K562 (cell line): ENCODE data around the gene DGKE. TPM values are rescaled to one million over a fixed set of nuclear protein-coding genes. Genes with fewer than 3 reads are reported as not detected.
A peak's percentile ranks its signal among the peaks of the same experiment; 100 is the strongest.

Experiments
- HNRNPLL ChIP-seq: fragments of 200-400 bp; formaldehyde crosslinking; IDR thresholded peaks from 2 replicates; pipeline ENCODE4 v1.6.1; 2017; ENCODE audit warnings: low read length, low read depth, mild to moderate bottlenecking; ENCODE audit not compliant: poor library complexity, severe bottlenecking
- NCOA6 ChIP-seq: fragments of 450-650 bp; IDR thresholded peaks from 2 replicates; pipeline ENCODE4 v1.6.1; 2017; ENCODE audit warnings: mild to moderate bottlenecking
- NONO ChIP-seq, 2 experiments: fragments of 200-400 bp in 1 of 2; fragments of 450-650 bp in 1 of 2; formaldehyde crosslinking in 1 of 2; IDR thresholded peaks; 2 replicates each; pipeline ENCODE4 v1.6.1; 2017; ENCODE audit warnings: low read depth in 2 of 2, mild to moderate bottlenecking in 2 of 2, moderate library complexity in 2 of 2, low read length in 1 of 2
- OTX1 ChIP-seq: fragments of 450-650 bp; formaldehyde crosslinking; IDR thresholded peaks from 2 replicates; pipeline ENCODE4 v1.4.0; 2022; ENCODE audit warnings: mild to moderate bottlenecking
- POLR2A ChIP-seq: fragments of 450-650 bp; conservative IDR thresholded peaks from 2 replicates; pipeline ENCODE4 v1.6.1; 2016
- PTTG1 ChIP-seq: fragments of 450-650 bp; IDR thresholded peaks from 2 replicates; pipeline ENCODE4 v1.6.1; 2016; ENCODE audit warnings: low read depth, mild to moderate bottlenecking, missing genetic modification characterization, missing compliant biosample characterization
- RBBP5 ChIP-seq: fragments of 200-600 bp; sonication (generic); IDR thresholded peaks from 2 replicates; pipeline ENCODE4 v1.6.1; 2012; ENCODE audit warnings: borderline replicate concordance, mild to moderate bottlenecking, low read length, control low read depth, inconsistent platforms; ENCODE audit not compliant: insufficient read depth, poor library complexity, severe bottlenecking
- RBM34 ChIP-seq: fragments of 200-400 bp; formaldehyde crosslinking; IDR thresholded peaks from 2 replicates; pipeline ENCODE4 v1.6.1; 2018; ENCODE audit warnings: low read length, borderline replicate concordance; ENCODE audit not compliant: insufficient read depth
- SIN3B ChIP-seq: fragments of 450-650 bp; IDR thresholded peaks from 2 replicates; pipeline ENCODE4 v1.6.1; 2017; ENCODE audit warnings: low read depth, mild to moderate bottlenecking, moderate library complexity
- SRSF7 ChIP-seq: fragments of 200-400 bp; formaldehyde crosslinking; optimal IDR thresholded peaks from 2 replicates; pipeline ENCODE3; 2017; ENCODE audit warnings: mild to moderate bottlenecking, low read depth, low read length
- SRSF9 ChIP-seq: fragments of 200-400 bp; formaldehyde crosslinking; IDR thresholded peaks from 2 replicates; pipeline ENCODE4 v1.6.1; 2017; ENCODE audit warnings: low read depth, low read length, borderline replicate concordance
- THAP12 ChIP-seq: fragments of 250-450 bp; sonication (Bioruptor Pico); IDR thresholded peaks from 2 replicates; pipeline ENCODE4 v1.9.0; 2021; ENCODE audit warnings: mild to moderate bottlenecking, inconsistent platforms
- ZBTB11 ChIP-seq, 3 experiments: fragments of 200-800 bp in 1 of 3; fragments of 250-450 bp in 1 of 3; fragments of 450-650 bp in 1 of 3; sonication (Bioruptor Pico) in 1 of 3; sonication (Bioruptor generic) in 1 of 3; formaldehyde crosslinking in 1 of 3; IDR thresholded peaks; 2 replicates each; pipeline versions ENCODE4 v1.6.1 to v1.8.0; 2016 to 2022; ENCODE audit warnings: mild to moderate bottlenecking in 2 of 3, missing genetic modification characterization in 2 of 3, missing compliant biosample characterization in 1 of 3, moderate library complexity in 1 of 3
- ZNF282 ChIP-seq: sonication (generic); formaldehyde crosslinking; IDR thresholded peaks from 2 replicates; pipeline ENCODE4 v1.8.1; 2023; ENCODE audit warnings: missing genetic modification reagents
- polyA plus RNA-seq, 8 experiments: library from polyadenylated mRNA; depleted of rRNA in 4 of 8; stranded (reverse) in 5 of 8; unstranded in 3 of 8; fragments of >200 nt; fragmentation: Nextera tagmentation in 2 of 8; fragmentation: Illumina TruSeq in 1 of 8; extraction: Ambion mirVana in 2 of 8; extraction: Trizol in 1 of 8; gene quantifications; 2 replicates each; pipeline versions ENCODE4 v1.2.1 to v1.2.3, GENCODE V29; 2011 to 2014; ENCODE audit warnings: inconsistent platforms in 1 of 8, missing spikeins in 1 of 8
- total RNA-seq, 7 experiments: library from RNA; depleted of rRNA in 6 of 7; stranded (reverse); fragments of >200 nt in 6 of 7; fragmentation: Illumina TruSeq in 2 of 7; extraction: Trizol in 2 of 7; gene quantifications; 2 replicates each; pipeline versions ENCODE4 v1.2.1 to v1.2.3, GENCODE V29; 2011 to 2021; ENCODE audit warnings: low replicate concordance in 1 of 7
- TF ChIP-seq, protein P1 (sequence below), 2 experiments: IDR thresholded peaks; 2 replicates each; pipeline ENCODE4 v1.6.1; 2011; ENCODE audit warnings: borderline replicate concordance in 1 of 2, control low read depth in 1 of 2, low read depth in 1 of 2, low read length in 1 of 2, mild to moderate bottlenecking in 1 of 2, mixed read lengths in 1 of 2, moderate library complexity in 1 of 2; ENCODE audit not compliant: insufficient read depth in 1 of 2, insufficient read length in 1 of 2, poor library complexity in 1 of 2, severe bottlenecking in 1 of 2; ENCODE audit errors: extremely low read depth in 1 of 2
- TF ChIP-seq, protein P2 (sequence below), 2 experiments: fragments of 200-800 bp in 1 of 2; sonication (Bioruptor generic) in 1 of 2; sonication (generic) in 1 of 2; formaldehyde crosslinking in 1 of 2; IDR thresholded peaks in 1 of 2; conservative IDR thresholded peaks in 1 of 2; 2 replicates each; pipeline versions ENCODE4 v1.5.0 to v1.6.1; 2016 to 2020; ENCODE audit warnings: missing compliant biosample characterization in 1 of 2, missing genetic modification characterization in 1 of 2, missing genetic modification reagents in 1 of 2

The DGKE gene
- total and polyA plus RNA-seq, 9 of the 15 experiments (the other 6 are each of a cell fraction or from before 2014, with no cell fraction given), result 1.3 to 9.9 (median 5.9) TPM

DNA sequence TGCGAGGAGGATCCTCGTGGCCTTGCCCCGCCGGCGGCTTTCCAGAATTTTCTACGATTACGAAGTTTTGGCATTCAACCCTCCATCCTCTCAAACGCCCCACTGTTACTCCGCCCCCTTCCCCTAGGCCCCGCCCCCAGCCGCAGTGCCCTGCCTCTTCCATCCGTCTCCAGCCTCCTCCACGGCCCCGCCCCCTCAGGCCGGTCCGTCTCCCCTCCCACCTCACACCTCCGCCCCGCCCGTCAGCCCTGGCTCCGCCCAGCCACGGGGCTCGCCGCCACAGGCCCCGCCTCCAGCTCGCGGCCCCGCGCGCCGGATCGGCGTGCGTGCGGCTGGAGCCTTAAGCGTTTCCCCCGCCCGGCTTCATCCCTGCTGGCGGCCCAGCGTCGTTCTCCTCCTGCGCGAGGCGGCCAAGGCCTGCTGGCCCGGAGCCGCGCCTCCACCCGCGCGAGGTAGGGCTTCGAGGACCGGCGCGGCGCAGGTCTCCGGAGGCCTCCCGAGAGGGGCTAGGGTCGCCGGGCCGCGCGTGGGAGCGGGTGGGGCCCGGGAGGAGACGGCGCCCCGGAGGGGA is at the start of gene DGKE, which contains the start of gene C17orf67 (continued):
- TF ChIP-seq THAP12 (CRISPR knock-in tag) (peak; percentile 74), RBM34 (no peak), OTX1 (CRISPR knock-in tag) (no peak), PTTG1 (tag) (no peak), SRSF7 (peak; percentile 84), ZBTB11 (CRISPR knock-in tag; IDR thresholded peaks at IDR 0.05) (no peak), ZNF282 (CRISPR knock-in tag) (0 out of 2 replicates have a peak, but pooled peaks have one; percentile 65), RBBP5 (peak; percentile 4), NCOA6 (peak; percentile 72; the same call in 1 of the 2 replicates), POLR2A (peak; percentile 71), SIN3B (peak; percentile 53; the same call in 1 of the 2 replicates), HNRNPLL (peak; percentile 12), NONO (IDR thresholded peaks at IDR 0.05; ENCODE audit: low read depth in 2 of 2, low read length in 1 of 2) (peak in 1 of 2 experiments; percentile 66; a peak in 2 of 4 replicates), SRSF9 (no peak)
- TF ChIP-seq, protein P1, sequence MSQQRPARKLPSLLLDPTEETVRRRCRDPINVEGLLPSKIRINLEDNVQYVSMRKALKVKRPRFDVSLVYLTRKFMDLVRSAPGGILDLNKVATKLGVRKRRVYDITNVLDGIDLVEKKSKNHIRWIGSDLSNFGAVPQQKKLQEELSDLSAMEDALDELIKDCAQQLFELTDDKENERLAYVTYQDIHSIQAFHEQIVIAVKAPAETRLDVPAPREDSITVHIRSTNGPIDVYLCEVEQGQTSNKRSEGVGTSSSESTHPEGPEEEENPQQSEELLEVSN (IDR thresholded peaks at IDR 0.05; ENCODE audit: borderline replicate concordance in 1 of 2, extremely low read depth in 1 of 2, insufficient read depth in 1 of 2, insufficient read length in 1 of 2, low read depth in 1 of 2, low read length in 1 of 2, poor library complexity in 1 of 2, severe bottlenecking in 1 of 2), result peak; percentile 90 to 95
- TF ChIP-seq, protein P2, sequence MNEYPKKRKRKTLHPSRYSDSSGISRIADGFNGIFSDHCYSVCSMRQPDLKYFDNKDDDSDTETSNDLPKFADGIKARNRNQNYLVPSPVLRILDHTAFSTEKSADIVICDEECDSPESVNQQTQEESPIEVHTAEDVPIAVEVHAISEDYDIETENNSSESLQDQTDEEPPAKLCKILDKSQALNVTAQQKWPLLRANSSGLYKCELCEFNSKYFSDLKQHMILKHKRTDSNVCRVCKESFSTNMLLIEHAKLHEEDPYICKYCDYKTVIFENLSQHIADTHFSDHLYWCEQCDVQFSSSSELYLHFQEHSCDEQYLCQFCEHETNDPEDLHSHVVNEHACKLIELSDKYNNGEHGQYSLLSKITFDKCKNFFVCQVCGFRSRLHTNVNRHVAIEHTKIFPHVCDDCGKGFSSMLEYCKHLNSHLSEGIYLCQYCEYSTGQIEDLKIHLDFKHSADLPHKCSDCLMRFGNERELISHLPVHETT (CRISPR knock-in tag; conservative IDR thresholded peaks at IDR 0.05 in 1 of 2, IDR thresholded peaks at IDR 0.05 in 1 of 2), result 0 out of 4 replicates have a peak, but pooled peaks of 1 of the 2 experiments have one; percentile 48
